Choroid plexus epithelial cell (primary cell): ENCODE measurements around the gene P2RX2.

ENCODE experiments used
- DNase-seq: peaks from one replicate; pipeline ENCODE4 v3.0.0-alpha.2; 2010; ENCODE audit warnings: low read depth
- H3K4me3 ChIP-seq: 2 replicates; pipeline ENCODE4 v1.5.1; 2011; ENCODE audit warnings: low read depth, mild to moderate bottlenecking, control low read depth, low read length, moderate library complexity
- CTCF ChIP-seq: conservative IDR thresholded peaks from 2 replicates; pipeline ENCODE4 v1.5.1; 2011; ENCODE audit warnings: low read depth, mild to moderate bottlenecking, control low read depth, inconsistent platforms, low read length, moderate library complexity

Gene P2RX2

GRCh38 chr12:132647858-132648257 is 29.3 kb downstream of the P2RX2 start:
- DNase-seq: no peak
- H3K4me3 ChIP-seq: no peak overlapping the region
- TF ChIP-seq CTCF: no peak

GRCh38 chr12:132648616-132649225 is 30.1 kb downstream of the P2RX2 start:
- TF ChIP-seq CTCF: no peak
- H3K4me3 ChIP-seq: no peak overlapping the region
- DNase-seq: no peak

- TF ChIP-seq CTCF: no peak
- no peak overlapping the region for H3K4me3 ChIP-seq
- no peak for DNase-seq
Measured at GRCh38 chr12:132649226-132649945, 30.8 kb downstream of the P2RX2 start.

GRCh38 chr12:132651444-132652100 is 33.0 kb downstream of the P2RX2 start:
- no peak overlapping the region for H3K4me3 ChIP-seq
- no peak for TF ChIP-seq CTCF
- no peak for DNase-seq

GRCh38 chr12:132653567-132654290 is 35.2 kb downstream of the P2RX2 start:
- H3K4me3 ChIP-seq: no peak overlapping the region
- DNase-seq: no peak
- TF ChIP-seq CTCF: no peak

- no peak for DNase-seq
- no peak for TF ChIP-seq CTCF
- H3K4me3 ChIP-seq: no peak overlapping the region
Measured at GRCh38 chr12:132657004-132657727, 38.6 kb downstream of the P2RX2 start.
